Gastroesophageal sphincter (tissue), 3 donors: Measurements from ENCODE around the gene RNU2-63P.

Experiments used
- EP300 ChIP-seq: sonication (generic); formaldehyde crosslinking; IDR thresholded peaks from one replicate; pipeline ENCODE4 v1.6.1; 2017; ENCODE audit warnings: antibody characterized with exemption, mild to moderate bottlenecking
- POLR2A ChIP-seq, 2 donors: fragments of 450-650 bp; IDR thresholded peaks; one replicate each; pipeline ENCODE4 v1.6.1; 2017; ENCODE audit warnings: antibody characterized with exemption in 2 of 2, mild to moderate bottlenecking in 2 of 2, moderate library complexity in 1 of 2
- TF ChIP-seq, protein P1 (sequence below), 4 experiments: fragments of 200-600 bp in 2 of 4; fragments of 450-650 bp in 2 of 4; sonication (generic) in 1 of 4; IDR thresholded peaks; one replicate each; pipeline ENCODE4 v1.5.1; 2017 to 2019; ENCODE audit warnings: antibody characterized with exemption in 4 of 4, mild to moderate bottlenecking in 2 of 4, moderate library complexity in 2 of 4

DNA sequence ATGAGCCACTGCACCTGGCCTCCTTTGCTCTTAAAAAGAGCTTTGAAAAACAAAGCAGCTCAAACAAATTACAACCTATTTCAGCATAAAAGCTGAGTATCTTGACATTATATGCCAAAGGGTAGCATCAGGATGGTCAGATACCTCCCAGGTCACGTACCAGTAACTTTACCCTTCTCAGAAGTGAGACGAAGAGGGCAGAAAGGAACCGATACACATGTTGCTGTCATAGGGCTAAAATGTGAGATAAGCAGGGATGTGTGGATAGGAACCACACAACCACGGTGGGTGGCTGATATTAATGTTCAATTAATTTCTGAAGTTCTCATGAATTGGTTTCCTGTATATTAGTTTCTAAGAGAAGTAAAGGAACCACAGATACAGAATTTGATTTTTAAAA lies 12.6 kb upstream of the RNU2-63P start:
- TF ChIP-seq, protein P1, sequence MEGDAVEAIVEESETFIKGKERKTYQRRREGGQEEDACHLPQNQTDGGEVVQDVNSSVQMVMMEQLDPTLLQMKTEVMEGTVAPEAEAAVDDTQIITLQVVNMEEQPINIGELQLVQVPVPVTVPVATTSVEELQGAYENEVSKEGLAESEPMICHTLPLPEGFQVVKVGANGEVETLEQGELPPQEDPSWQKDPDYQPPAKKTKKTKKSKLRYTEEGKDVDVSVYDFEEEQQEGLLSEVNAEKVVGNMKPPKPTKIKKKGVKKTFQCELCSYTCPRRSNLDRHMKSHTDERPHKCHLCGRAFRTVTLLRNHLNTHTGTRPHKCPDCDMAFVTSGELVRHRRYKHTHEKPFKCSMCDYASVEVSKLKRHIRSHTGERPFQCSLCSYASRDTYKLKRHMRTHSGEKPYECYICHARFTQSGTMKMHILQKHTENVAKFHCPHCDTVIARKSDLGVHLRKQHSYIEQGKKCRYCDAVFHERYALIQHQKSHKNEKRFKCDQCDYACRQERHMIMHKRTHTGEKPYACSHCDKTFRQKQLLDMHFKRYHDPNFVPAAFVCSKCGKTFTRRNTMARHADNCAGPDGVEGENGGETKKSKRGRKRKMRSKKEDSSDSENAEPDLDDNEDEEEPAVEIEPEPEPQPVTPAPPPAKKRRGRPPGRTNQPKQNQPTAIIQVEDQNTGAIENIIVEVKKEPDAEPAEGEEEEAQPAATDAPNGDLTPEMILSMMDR (IDR thresholded peaks at IDR 0.05), result no peak
- TF ChIP-seq EP300, result no peak
- no peak for TF ChIP-seq POLR2A (IDR thresholded peaks at IDR 0.05)
